Neural crest cell (in vitro differentiated cells): ENCODE results near the gene DNAJC10. TPM values are rescaled to one million over a fixed set of nuclear protein-coding genes. Genes with fewer than 3 reads are reported as not detected.

ENCODE experiments used
- DNase-seq: peaks from one replicate; pipeline ENCODE4 v3.0.0; 2021; ENCODE audit warnings: low read depth, mixed read lengths, low spot score
- H3K27ac Mint-ChIP-seq: one replicate; pipeline ENCODE4 v1.8.0; 2021; ENCODE audit warnings: mild to moderate bottlenecking, mixed read lengths; ENCODE audit not compliant: unreplicated experiment
- H3K27me3 Mint-ChIP-seq: 2 replicates; pipeline ENCODE4 v1.8.0; 2021; ENCODE audit warnings: low read depth, mild to moderate bottlenecking, mixed read lengths
- H3K36me3 Mint-ChIP-seq: 2 replicates; pipeline ENCODE4 v1.8.0; 2021; ENCODE audit warnings: low read depth, mild to moderate bottlenecking, mixed read lengths
- H3K4me1 Mint-ChIP-seq: 2 replicates; pipeline ENCODE4 v1.8.0; 2021; ENCODE audit warnings: mixed read lengths
- H3K4me3 Mint-ChIP-seq: one replicate; pipeline ENCODE4 v1.8.0; 2021; ENCODE audit warnings: mild to moderate bottlenecking, mixed read lengths
- H3K9me3 Mint-ChIP-seq: 2 replicates; pipeline ENCODE4 v1.8.0; 2021; ENCODE audit warnings: mixed read lengths
- CTCF ChIP-seq: fragments of 200-600 bp; sonication (generic); conservative IDR thresholded peaks from 2 replicates; pipeline ENCODE4 v1.5.0; 2021; ENCODE audit warnings: antibody characterized with exemption, mild to moderate bottlenecking
- total RNA-seq: library from RNA; stranded (reverse); gene quantifications from 2 replicates; pipeline ENCODE4 v1.2.1, GENCODE V29; 2021

Gene DNAJC10
- total RNA-seq, 1 donor from 2014 or later: 114 TPM

GRCh38 chr2:182826496-182826895, 110.4 kb downstream of the DNAJC10 start:
- DNase-seq: no peak
- no peaks in the 10 kb centered on the region for H3K9me3 Mint-ChIP-seq
- TF ChIP-seq CTCF: no peak
- H3K27me3 Mint-ChIP-seq: no peaks in the 10 kb centered on the region
- peak overlapping the region; percentile 21 for H3K27ac Mint-ChIP-seq
- H3K4me3 Mint-ChIP-seq: no peak overlapping the region
- no peaks in the 10 kb centered on the region for H3K36me3 Mint-ChIP-seq
- peaks cover 29% of the 10 kb centered on the region for H3K4me1 Mint-ChIP-seq

DNA sequence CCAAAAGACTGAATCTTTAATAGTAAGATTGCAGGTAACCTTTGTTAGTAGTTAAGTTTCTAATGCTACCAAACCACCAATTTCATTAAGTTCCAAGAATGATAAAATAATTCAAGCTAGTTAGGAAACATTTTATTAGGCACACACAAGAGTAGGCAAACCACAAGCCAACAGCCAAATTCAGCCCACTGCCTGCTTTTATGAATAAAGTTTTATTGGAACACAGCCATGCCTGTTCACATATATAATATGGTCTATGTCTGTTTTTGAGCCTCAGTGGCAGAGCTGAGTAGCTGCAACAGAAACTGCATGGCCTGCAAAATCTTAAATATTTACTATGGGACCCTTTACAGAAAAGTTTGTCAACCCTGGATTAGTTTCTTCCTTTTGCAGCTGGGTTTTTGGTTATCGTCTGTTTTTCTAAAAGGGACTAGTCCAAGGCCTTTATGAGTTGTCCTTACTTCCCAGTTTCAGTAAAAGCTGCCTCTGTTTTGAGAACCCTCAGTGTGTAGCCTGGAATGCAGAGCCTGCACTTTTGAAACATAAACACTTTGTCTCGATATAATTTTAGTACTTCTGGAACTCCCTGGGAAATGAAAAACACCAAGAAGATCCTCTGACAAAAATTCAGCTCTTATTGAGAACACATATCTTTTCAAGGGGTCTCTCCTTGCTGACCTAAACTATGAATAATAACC, 111.3 kb downstream of the DNAJC10 start:
- H3K27me3 Mint-ChIP-seq: no peaks in the 10 kb centered on the region
- no peak for TF ChIP-seq CTCF
- no peak overlapping the region for H3K27ac Mint-ChIP-seq
- no peak overlapping the region for H3K4me3 Mint-ChIP-seq
- H3K36me3 Mint-ChIP-seq: peaks cover 3% of the 10 kb centered on the region
- no peak for DNase-seq
- peaks cover 29% of the 10 kb centered on the region for H3K4me1 Mint-ChIP-seq
- H3K9me3 Mint-ChIP-seq: no peaks in the 10 kb centered on the region

DNA sequence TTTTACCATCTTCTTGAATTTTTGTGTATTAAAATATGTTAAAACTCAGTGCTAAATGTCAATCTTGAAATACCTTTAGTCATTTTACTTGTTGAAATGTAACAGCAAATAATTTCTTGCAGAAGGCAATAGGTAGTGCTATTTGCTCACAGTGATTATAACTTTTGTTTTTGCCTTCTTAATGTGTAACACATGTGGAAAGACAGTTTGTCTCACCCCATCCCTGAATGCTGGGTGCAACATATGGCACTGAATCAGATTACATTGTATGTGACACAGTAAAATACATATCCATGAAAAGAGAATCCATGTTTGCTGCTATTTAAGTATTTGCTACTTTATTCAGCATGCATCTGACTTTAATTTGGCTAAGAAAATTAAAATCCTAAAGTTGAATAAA, 115.0 kb downstream of the DNAJC10 start:
- peaks cover 21% of the 10 kb centered on the region for H3K4me1 Mint-ChIP-seq
- no peak overlapping the region for H3K4me3 Mint-ChIP-seq
- no peak overlapping the region for H3K27ac Mint-ChIP-seq
- no peak for DNase-seq
- H3K27me3 Mint-ChIP-seq: no peaks in the 10 kb centered on the region
- H3K36me3 Mint-ChIP-seq: peaks cover 16% of the 10 kb centered on the region
- H3K9me3 Mint-ChIP-seq: no peaks in the 10 kb centered on the region
- no peak for TF ChIP-seq CTCF

DNA sequence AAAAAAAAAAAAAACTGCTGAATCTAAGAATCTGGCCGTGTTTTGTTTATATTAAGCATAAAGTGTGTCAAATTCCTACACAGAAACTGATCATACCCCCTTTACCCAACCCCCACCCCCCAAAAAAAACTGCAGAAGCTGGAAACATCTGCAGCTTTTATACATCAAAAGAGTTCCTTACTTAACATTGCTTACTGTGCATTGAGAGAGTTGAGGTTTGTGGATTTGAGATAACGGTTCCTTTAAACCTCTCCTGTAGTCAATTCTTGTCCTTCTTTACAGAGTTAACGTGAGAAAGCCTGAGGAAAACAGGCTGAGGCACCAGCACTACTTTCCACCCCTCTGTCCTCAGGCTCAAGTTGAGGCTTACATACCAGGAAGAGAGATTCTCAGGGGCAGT, 115.9 kb downstream of the DNAJC10 start:
- Mint-ChIP-seq H3K27me3 (no peaks in the 10 kb centered on the region), H3K27ac (peak overlapping the region; percentile 85), H3K36me3 (peaks cover 16% of the 10 kb centered on the region), H3K4me3 (no peak overlapping the region), H3K4me1 (peaks cover 19% of the 10 kb centered on the region), H3K9me3 (no peaks in the 10 kb centered on the region)
- no peak for TF ChIP-seq CTCF
- DNase-seq: no peak

GRCh38 chr2:182833084-182833854, 117.2 kb downstream of the DNAJC10 start:
- Mint-ChIP-seq H3K36me3 (peaks cover 16% of the 10 kb centered on the region), H3K4me1 (peaks cover 23% of the 10 kb centered on the region), H3K27me3 (no peaks in the 10 kb centered on the region), H3K9me3 (no peaks in the 10 kb centered on the region), H3K27ac (no peak overlapping the region), H3K4me3 (no peak overlapping the region)
- TF ChIP-seq CTCF: no peak
- DNase-seq: no peak
